DMS114 treated with DMSO at 0.1 percent for 48 hours (cell line): ENCODE measurements around the gene ERCC6L2.

Source experiments
- DNase-seq: peaks from one replicate; lab custom pipeline; 2025; ENCODE audit not compliant: unreplicated experiment; lab: John Stamatoyannopoulos, UW

ERCC6L2 gene

GRCh38 chr9:95978106-95978505 is 102.6 kb downstream of the ERCC6L2 start:
- DNase-seq = no peak

- no peak for DNase-seq
Measured at GRCh38 chr9:95979446-95979845, 104.0 kb downstream of the ERCC6L2 start.

GRCh38 chr9:95980262-95981125 is 105.0 kb downstream of the ERCC6L2 start:
- no peak for DNase-seq

GRCh38 chr9:95981761-95982390 is 106.4 kb downstream of the ERCC6L2 start:
- DNase-seq = no peak

GRCh38 chr9:95985440-95986055 is 110.1 kb downstream of the ERCC6L2 start:
- DNase-seq = no peak

GRCh38 chr9:95989297-95989696 is 113.8 kb downstream of the ERCC6L2 start:
- DNase-seq = no peak

- DNase-seq = no peak
Measured at GRCh38 chr9:95991326-95991725, 115.8 kb downstream of the ERCC6L2 start.

- DNase-seq = no peak
Measured at GRCh38 chr9:95992536-95992935, 117.0 kb downstream of the ERCC6L2 start.

- DNase-seq = no peak
Measured at GRCh38 chr9:95993337-95993736, 117.8 kb downstream of the ERCC6L2 start.

GRCh38 chr9:95999390-95999789 is 123.9 kb downstream of the ERCC6L2 start:
- no peak for DNase-seq

- no peak for DNase-seq
Measured at GRCh38 chr9:96004379-96004778, 128.9 kb downstream of the ERCC6L2 start.

GRCh38 chr9:96006296-96006879 is 130.9 kb downstream of the ERCC6L2 start:
- no peak for DNase-seq

- no peak for DNase-seq
Measured at GRCh38 chr9:96006961-96007360, 131.5 kb downstream of the ERCC6L2 start.

- no peak for DNase-seq
Measured at GRCh38 chr9:96008502-96009222, 133.2 kb downstream of the ERCC6L2 start.

GRCh38 chr9:96009223-96009602 is 133.7 kb downstream of the ERCC6L2 start:
- DNase-seq = no peak

- DNase-seq = no peak
Measured at GRCh38 chr9:96009690-96010472, 134.4 kb downstream of the ERCC6L2 start.

GRCh38 chr9:96014078-96014477 is 138.6 kb downstream of the ERCC6L2 start:
- no peak for DNase-seq

- DNase-seq = no peak
Measured at GRCh38 chr9:96015876-96016686, 140.6 kb downstream of the ERCC6L2 start.
